ACHN (cell line): Measurements from ENCODE around the gene SAV1.
"Not testable (repeated sequence)": the region's sequence is repeated elsewhere in the genome, so short reads cannot be mapped to it uniquely, and the experiment has no call there.

Source experiments
- DNase-seq: peaks from one replicate; pipeline ENCODE4 v3.0.0-alpha.2; 2015
- in situ Hi-C: cut with HindIII; loops from 2 replicates; pipeline ENCODE4 v1.10.0; 2017; ENCODE audit warnings: low sequenced_read_pairs, low pct_ligation_motif_present, low pct_unique_long_range_greater_than_20kb

SAV1 gene

DNA sequence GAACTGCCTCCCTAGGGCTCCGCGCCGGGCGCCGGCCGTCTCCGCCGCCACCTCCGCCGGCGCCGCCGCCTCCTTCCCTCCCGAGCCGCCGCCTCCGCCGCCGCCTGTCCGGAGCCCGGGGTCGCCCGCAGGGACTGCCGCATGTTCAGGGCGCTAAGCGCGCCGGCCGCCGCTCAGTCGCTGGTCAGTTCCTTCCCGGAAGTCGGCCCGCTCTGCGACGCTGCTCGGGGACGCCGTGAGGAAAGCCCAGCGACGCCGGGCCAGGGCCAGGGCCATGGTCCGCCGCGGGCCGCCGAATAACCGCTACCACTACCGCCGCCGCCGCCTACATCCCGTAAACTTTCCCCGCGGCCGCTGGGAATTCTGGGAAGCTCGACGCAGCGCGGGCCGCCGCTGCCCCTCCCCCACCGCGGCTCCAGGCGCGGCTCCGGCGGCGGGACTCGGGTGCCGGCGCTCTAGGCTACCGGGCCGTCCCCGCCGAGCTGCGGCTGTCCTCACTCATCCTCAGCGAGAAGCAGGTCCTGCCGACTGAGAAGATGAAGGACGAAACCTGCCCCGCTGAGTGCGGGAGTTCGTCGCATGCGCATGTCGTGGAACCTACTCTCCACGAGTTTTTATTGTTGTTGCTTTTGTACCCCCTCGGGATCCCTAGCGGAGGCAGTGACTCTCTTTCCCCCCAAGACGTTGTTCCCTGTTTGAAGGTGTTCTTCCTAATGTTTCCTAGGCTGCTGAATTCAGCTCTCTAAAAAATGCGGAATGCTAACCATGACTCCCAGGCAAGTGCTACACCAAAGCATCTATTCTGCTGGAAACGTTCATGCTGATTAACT lies at the start of gene SAV1:
Gene SAV1 (minus strand): TSS at position 311 of the 830 bp plus-strand sequence. CDS start 339 bp downstream, outside the sequence.
- in situ Hi-C loops: no loop called here
- no peak for DNase-seq

DNA sequence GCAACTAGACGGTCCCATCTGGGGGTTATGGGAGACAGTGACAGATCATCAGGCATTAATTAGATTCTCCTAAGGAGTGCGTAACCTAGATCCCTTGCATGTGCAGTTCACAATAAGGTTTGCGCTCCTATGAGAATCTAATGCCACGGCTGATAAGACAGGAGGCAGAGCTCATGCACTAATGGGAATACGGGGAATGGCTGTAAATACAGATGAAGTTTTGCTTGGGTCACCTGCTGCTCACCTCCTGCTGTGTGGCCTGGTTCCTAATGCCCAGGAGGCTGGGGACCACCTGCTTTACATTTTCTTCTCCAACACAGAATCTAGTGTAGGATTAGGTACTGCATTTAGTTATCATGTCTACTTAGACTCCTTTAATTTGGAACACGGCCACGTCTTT lies 49.7 kb upstream of the SAV1 start:
- in situ Hi-C loops: no loop called here
- DNase-seq: no peak

DNA sequence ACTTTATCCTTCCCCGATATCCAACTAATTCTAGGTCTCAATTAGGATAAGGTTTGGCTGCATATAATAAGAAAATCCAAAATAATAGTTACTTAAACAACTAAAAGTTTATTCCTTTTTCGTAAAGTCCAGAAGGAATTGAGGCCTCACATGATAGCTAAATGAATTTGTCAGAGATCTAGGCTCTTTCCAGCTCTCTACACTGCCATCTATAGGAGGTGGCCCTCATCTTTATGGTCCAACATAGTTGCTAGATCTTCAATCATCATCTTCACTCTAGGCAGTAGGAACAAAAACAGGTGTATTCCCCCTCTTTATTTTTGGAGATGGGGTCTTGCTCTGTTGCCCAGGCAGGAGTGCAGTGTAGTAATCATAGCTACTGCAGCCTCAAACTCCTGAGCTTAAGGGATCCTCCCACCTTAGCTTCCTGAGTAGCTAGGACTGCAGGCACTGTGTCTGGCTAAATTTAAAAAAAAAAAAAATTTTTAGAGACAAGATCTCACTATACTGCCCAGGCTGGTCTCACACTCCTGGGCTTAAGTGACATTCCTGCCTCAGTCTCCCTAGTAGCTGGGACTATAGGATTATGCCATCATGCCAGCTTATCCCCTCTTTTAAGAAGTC lies 46.5 kb upstream of the SAV1 start:
- DNase-seq: no peak
- in situ Hi-C loops: no loop called here

DNA sequence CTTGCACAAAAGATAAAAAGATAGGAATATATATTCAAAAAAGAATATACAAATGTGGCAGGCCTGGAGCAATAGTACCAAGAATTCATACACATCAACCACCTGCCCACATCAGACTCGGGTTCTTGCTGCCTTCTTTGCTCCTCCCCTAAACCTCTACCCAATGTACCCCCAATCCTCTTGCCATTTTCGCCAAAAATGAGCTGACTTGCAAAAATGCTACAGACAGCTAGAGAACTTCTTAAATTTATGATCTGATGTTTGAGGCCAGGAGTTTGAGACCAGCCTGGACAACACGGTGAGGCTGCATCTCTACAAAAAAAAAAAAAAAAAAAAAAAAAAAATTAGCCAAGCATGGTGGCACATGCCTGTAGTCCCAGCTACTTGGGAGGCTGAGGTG lies 42.9 kb upstream of the SAV1 start:
- in situ Hi-C loops: no loop called here
- DNase-seq: no peak

DNA sequence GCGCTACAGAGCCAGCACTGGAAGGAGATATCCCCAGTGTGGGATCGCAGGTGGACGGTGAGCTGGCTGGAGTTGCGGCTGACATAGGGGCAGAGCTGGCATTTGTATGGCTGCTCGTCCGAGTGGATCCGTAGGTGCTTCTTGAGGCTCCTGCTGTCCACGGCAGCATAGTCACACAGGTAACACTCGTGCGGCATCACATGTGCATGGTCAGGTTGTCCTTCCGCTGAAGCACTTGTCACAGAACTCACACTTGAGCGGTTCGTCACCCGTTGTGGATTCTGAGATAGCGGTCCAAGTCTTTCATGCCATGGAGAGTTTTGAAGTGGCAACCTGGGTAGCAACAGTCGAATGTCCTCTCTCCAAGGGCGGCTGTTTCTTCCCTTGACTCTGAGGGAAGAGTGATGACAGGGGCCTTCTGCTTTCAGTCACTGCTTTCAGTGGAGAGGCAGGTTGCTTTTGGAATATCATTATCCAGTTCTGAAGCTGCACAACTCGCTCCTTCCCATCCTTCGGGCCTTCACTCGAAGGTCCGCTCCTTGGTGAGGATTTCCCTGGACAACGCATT lies 37.0 kb upstream of the SAV1 start:
- no peak for DNase-seq
- in situ Hi-C loops: no loop called here

DNA sequence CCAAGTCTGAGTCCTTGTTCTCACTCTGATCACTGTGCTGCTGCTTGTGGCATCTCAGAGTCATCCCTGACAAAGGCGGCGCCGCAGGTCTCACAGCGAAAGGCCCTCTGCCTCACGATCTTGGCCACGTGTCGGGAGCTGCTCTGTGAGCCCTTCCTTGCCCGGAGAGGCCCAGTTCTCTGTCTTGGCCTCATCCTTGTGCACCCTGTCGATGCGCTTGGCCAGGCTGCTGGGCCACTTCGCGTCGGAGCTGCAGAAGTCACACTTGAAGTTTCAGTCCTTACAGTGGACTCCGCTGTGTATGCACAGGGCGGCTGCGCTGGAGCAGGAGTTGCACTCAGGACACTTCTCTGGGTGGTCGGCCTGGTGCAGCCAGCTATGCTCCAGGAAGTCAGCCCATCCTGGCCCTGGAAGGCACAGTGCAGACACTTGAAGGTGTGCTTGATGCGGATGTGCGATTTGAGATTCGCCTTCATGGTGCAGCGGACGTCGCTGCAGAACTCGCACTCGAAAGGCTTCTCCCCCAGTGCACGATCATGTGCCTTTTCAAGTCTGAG lies 36.4 kb upstream of the SAV1 start:
- in situ Hi-C loops: no loop called here
- no peak for DNase-seq

DNA sequence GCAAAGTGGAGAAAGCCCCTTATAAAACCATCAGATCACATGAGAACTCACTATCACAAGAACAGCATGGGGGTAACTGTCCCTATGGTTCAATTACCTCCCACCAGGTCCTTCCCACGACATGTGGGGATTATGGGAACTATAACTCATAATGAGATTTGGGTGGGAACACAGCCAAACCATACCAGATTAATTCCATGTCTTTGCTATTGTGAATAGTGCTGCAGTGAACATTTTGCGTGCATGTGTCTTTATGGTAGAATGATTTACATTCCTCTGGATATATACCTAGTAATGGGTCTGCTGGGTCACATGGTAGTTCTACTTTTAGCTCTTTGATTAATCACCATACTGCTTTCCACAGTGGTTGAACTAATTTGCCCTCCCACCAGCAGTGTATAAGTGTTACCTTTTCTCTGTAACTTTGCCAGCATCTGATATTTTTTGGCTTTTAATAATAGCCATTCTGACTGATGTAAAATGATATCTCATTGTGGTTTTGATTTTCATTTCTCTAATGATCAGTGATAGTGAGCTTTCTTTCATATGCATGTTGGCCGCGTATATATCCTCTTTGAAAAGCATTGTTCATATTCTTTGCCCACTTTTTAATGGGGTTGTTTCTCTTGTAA lies 29.7 kb upstream of the SAV1 start:
- in situ Hi-C loops: no loop called here
- no peak for DNase-seq

DNA sequence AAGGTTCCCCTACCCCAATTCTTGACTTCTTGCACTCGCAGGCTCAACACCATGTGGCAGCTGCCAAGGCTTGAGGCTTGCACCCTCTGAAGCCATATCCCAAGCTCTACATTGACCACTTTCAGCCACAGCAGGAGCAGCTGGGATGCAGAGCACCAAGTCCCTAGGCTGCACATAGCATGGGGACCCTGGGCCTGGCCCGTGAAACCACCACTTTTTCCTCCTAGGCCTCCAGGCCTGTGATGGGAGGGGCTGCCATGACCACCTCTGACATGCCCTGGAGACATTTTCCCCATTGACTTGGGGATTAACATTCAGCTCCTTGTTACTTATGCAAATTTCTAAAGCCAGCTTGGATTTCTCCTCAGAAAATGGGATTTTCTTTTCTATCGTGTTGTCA lies 26.2 kb upstream of the SAV1 start:
- DNase-seq, in situ Hi-C loops: not testable (repeated sequence)

DNA sequence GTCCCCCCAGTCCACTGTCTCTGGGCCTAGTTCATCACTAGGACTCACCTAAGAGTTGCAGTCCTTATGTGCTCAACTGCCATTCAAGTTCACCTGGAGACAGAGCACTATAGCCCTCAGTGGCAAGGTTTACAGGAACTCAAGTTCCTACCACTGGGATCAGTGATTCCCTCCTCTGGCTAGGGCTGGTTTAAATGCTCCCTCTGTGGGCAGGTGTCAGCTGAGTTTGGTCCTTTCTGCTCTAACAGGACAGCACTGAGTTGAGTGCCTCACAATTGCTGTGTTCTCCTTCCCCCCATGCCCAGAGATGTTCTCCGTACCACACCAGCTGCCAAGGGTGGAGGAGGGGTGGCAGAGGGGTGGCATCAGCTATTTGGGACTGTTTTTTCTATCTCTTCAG lies 20.8 kb upstream of the SAV1 start:
- DNase-seq: no peak
- in situ Hi-C loops: no loop called here

DNA sequence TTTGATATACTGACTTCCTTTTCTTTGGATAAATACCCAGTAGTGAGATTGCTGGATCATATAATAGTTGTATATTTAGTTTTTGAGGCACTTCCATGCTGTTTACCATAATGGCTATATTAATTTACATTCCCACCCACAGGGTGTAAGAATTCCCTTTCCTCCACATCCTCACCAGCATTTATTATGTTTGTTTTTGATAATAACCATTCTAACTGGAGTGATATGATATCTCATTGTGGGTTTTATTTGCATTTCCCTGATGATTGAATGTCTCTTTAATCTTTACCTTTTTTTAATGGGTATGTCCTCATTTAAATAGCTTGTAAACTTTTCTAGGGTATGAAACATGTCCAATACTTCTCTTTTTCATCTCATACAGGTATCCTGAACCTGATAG lies 11.6 kb upstream of the SAV1 start:
- in situ Hi-C loops: no loop called here
- DNase-seq: no peak

DNA sequence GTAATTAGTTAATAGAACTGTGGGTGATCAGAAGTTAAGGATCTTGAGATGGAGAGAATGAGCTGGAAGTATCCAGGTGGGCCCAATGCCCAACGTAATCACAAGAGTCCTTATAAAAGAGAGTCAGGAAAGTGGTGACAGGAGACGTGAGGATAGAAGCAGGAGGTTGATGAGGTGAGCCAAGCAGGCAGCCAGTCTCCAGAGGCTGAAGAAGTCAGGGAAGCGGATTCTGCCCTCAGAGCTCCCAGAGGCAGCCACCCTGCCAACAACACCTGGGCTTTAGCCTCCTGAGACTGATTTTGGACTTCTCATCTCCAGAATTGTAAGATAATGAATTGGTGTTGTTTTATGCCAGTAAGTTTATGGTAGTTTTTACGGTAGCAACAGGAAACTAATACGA lies 10.1 kb upstream of the SAV1 start:
- DNase-seq: no peak

DNA sequence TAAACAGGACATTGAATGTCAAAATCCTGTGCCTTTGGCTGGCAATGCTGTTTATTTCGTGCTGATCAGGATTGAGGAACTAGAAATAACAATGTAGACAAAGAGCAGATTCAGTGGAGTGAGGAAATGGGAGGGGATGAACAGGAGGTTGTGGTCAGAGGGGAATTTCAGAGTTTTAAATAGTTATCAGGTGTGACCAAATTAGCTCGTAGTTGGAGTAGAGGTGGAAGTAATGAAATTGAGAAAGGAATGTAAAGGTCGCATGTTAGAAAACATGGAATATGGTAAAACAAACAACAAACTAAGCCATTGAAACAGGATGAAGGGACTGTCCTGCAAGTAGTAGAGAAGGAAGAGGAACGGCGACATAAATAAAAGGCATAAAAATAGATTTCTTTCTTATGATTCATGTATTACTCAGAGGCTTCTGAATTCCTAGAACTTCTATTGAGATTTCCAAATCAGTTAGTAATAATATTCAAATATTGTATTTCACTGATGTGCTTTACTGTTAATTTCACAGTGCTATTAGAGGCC lies 9.5 kb upstream of the SAV1 start:
- DNase-seq: no peak
- in situ Hi-C loops: no loop called here

More for the DNA sequence above, 10.1 kb upstream of the SAV1 start:
- in situ Hi-C loops: no loop called here

DNA sequence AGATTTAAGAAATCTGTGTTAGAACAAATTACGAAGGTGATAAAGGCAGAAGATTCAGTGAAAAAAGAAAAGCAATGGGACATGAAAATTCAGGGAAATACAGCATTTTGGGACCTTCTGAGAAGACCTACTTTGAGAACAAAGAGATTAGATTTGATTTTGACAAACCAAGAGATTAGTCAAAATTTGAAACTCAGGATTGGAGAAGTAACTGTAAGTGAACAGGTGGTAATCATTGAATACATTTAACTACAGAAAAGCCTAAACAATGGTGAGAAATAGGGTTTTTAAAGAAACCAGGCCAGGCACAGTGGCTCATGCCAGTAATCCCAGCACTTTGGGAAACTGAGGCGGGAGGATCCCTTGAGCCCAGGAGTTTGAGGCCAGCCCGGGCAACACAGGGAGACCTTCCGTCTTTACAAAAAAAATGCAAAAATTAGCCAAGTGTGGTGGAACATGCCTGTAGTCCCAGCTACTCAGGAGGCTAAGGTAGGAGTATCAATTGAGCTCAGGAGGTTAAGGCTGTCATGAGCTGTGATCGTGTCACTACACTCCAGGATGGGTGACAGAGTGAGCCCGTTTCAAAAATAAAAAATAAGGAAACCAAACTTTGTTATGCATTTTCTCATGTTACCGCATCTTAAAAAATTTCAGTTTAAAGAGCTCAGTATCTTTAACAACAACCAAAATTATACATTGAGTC lies 8.9 kb upstream of the SAV1 start:
- DNase-seq: no peak
- in situ Hi-C loops: no loop called here

DNA sequence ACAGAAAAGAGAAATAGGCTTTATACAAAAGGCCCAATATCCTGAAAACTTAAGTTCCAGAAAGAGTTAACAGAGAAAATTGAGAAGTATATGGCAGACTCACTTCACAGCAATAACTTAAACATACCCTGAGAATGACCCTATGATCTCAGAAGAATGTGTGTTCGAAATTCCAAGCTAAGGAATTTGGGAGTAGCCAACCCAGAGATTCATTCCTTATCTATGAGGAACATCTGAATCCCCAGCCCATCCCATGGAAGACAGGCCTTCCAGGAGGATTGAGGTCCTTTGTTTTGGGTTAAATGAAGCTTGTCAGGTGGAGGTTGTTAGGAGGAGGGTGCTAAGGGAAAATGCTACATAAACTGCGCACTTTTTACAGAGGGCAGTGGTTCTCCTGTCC lies 7.5 kb upstream of the SAV1 start:
- DNase-seq: no peak
- in situ Hi-C loops: no loop called here

DNA sequence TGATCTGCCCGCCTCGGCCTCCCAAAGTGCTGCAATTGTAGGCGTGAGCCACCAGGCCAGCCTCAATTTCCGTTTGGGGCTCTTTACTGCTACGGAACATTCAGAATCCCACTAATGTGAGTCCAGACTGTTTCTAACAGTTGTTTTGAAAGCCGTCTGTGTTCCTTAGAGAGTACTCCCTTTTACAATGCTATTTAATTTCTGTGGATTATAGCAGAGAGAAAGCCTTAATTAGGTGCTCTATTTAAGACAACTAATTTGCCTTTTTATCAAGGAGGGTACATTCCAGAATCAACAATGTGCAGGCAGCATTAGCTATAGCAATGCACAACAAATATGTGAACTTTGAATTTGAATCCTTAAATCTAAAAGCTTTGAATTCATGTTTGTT lies 2.8 kb upstream of the SAV1 start:
- in situ Hi-C loops: no loop called here
- no peak for DNase-seq

DNA sequence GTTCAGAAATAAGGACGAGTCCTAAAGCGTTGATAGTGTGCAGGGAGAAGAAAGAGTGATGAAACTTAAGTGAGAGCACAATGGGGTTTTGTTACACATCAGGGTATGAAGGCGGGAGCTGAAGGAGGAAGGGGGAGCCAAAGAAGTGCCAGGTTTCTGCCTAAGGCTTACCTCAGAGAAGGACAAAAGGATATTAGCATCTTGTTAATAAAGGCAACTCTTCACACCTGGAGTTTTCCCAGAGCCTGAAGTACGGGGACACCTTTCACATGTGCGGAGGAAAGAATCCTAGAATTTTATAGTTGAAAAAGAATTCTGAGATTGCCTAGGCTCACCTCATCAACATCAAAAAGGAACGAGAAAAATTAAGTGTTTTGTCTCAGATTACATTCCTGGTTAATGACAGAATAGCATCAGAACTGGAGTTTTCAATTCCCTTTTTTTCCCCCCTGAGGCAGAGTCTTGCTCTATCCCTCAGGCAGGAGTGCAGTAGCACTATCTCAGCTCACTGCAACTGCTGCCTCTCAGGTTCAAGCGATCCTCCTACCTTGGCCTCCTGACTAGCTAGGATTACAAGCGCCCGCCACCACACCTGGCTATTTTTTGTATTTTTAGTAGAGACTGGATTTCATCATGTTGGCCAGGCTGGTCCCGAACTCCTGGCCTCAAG lies 2.2 kb upstream of the SAV1 start:
- in situ Hi-C loops: no loop called here
- no peak for DNase-seq

DNA sequence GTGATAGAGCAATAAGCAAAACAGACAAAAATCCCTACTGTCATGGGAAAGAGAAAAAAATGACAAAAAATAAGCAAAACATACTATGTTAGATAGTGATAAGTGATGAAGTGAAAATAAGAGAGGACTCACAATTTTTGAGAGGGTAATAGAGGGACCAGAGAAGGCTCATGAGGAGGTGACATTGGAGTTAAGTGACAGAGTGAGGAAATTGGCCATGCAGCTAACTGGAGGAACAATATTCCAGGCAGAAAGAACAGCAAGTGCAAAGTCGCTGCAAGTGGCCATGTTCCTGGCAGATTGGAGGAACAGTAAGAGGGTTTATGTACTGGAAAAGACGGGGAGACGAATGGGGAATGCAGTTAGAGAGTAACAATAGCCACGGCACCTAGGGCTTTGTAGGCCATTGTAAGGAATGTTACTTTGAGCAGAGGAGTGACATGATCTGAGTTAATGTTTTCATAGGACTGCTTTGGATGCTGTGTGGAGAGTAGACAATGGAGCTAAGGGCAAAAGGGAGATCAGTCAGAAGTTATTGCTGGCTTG lies 1.4 kb upstream of the SAV1 start:
- DNase-seq: no peak
- in situ Hi-C loops: no loop called here

DNA sequence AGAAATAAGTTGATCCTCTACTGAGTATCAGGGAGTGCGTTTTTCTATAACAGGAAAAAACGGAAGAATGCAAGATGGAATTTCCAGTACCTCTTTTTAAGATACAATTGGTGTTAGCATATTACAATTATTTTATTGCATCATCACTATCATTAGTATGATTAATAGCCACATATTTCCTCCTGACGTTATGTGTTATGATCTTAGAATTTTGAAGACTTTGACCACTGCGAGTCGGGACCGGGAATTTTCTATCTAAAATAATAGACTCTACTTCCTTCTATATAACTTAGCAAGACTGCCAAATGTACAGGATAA lies 679 bp upstream of the SAV1 start:
- in situ Hi-C loops: no loop called here
- no peak for DNase-seq
